ENCODE data around the gene MAGEA10. TPM values are rescaled to one million over a fixed set of nuclear protein-coding genes. Genes with fewer than 3 reads are reported as not detected.
"Not testable (repeated sequence)": the region's sequence is repeated elsewhere in the genome, so short reads cannot be mapped to it uniquely, and the experiment has no call there.

MAGEA10 gene
- total RNA-seq, 1 donor from 2014 or later: not detected

GRCh38 chrX:152137771-152138387 lies 498 bp downstream of the MAGEA10 start:
- no peaks in the 10 kb centered on the region for H3K4me1 Mint-ChIP-seq (ENCODE audit: low read depth)
- H3K4me3 Mint-ChIP-seq: no peak overlapping the region
- H3K9me3 Mint-ChIP-seq: no peaks in the 10 kb centered on the region
- intact Hi-C loops (cut with micrococcal nuclease): no loop called here
- H3K27ac Mint-ChIP-seq: no peak overlapping the region
- no peaks in the 10 kb centered on the region for H3K36me3 Mint-ChIP-seq (ENCODE audit: low read depth)
- H3K27me3 Mint-ChIP-seq (ENCODE audit: insufficient read depth): no peaks in the 10 kb centered on the region
- no peak for DNase-seq (ENCODE audit: low spot score)

- no peak overlapping the region for H3K4me3 Mint-ChIP-seq
- no peaks in the 10 kb centered on the region for H3K36me3 Mint-ChIP-seq (ENCODE audit: low read depth)
- no peak overlapping the region for H3K27ac Mint-ChIP-seq
- H3K4me1 Mint-ChIP-seq (ENCODE audit: low read depth): no peaks in the 10 kb centered on the region
- no peak for DNase-seq (ENCODE audit: low spot score)
- no peaks in the 10 kb centered on the region for H3K9me3 Mint-ChIP-seq
- intact Hi-C loops (cut with micrococcal nuclease): no loop called here
- H3K27me3 Mint-ChIP-seq (ENCODE audit: insufficient read depth): no peaks in the 10 kb centered on the region
These were observed 2.1 kb downstream of the MAGEA10 start for GRCh38 chrX:152136312-152136711.

GRCh38 chrX:152131525-152131924 lies 6.9 kb downstream of the MAGEA10 start:
- no peak for DNase-seq (ENCODE audit: low spot score)
- Mint-ChIP-seq H3K27me3 (ENCODE audit: insufficient read depth) (no peaks in the 10 kb centered on the region), H3K9me3 (no peaks in the 10 kb centered on the region), H3K4me3 (no peak overlapping the region), H3K4me1 (ENCODE audit: low read depth) (no peaks in the 10 kb centered on the region), H3K27ac (no peak overlapping the region), H3K36me3 (ENCODE audit: low read depth) (no peaks in the 10 kb centered on the region)
- intact Hi-C loops (cut with micrococcal nuclease): no loop called here

GRCh38 chrX:152129069-152129844 lies 9.1 kb downstream of the MAGEA10 start:
- H3K9me3 Mint-ChIP-seq; H3K4me1 Mint-ChIP-seq (ENCODE audit: low read depth); H3K27ac Mint-ChIP-seq; H3K4me3 Mint-ChIP-seq; H3K36me3 Mint-ChIP-seq (ENCODE audit: low read depth); intact Hi-C loops (cut with micrococcal nuclease); DNase-seq (ENCODE audit: low spot score); H3K27me3 Mint-ChIP-seq (ENCODE audit: insufficient read depth): not testable (repeated sequence)

GRCh38 chrX:152117305-152117704 lies 21.1 kb downstream of the MAGEA10 start:
- intact Hi-C loops (cut with micrococcal nuclease): no loop called here
- Mint-ChIP-seq H3K4me1 (ENCODE audit: low read depth) (no peaks in the 10 kb centered on the region), H3K27ac (no peak overlapping the region), H3K36me3 (ENCODE audit: low read depth) (no peaks in the 10 kb centered on the region), H3K9me3 (no peaks in the 10 kb centered on the region), H3K4me3 (no peak overlapping the region), H3K27me3 (ENCODE audit: insufficient read depth) (no peaks in the 10 kb centered on the region)
- no peak for DNase-seq (ENCODE audit: low spot score)

- Mint-ChIP-seq H3K4me3 (no peak overlapping the region), H3K9me3 (no peaks in the 10 kb centered on the region), H3K27me3 (ENCODE audit: insufficient read depth) (no peaks in the 10 kb centered on the region), H3K27ac (no peak overlapping the region), H3K36me3 (ENCODE audit: low read depth) (no peaks in the 10 kb centered on the region), H3K4me1 (ENCODE audit: low read depth) (no peaks in the 10 kb centered on the region)
- DNase-seq (ENCODE audit: low spot score): no peak
- intact Hi-C loops (cut with micrococcal nuclease): no loop called here
These were observed 29.9 kb downstream of the MAGEA10 start for GRCh38 chrX:152108527-152108926.

- H3K27ac Mint-ChIP-seq: no peak overlapping the region
- H3K36me3 Mint-ChIP-seq (ENCODE audit: low read depth): no peaks in the 10 kb centered on the region
- no peak overlapping the region for H3K4me3 Mint-ChIP-seq
- no peaks in the 10 kb centered on the region for H3K27me3 Mint-ChIP-seq (ENCODE audit: insufficient read depth)
- no peaks in the 10 kb centered on the region for H3K4me1 Mint-ChIP-seq (ENCODE audit: low read depth)
- intact Hi-C loops (cut with micrococcal nuclease): no loop called here
- H3K9me3 Mint-ChIP-seq: no peaks in the 10 kb centered on the region
- no peak for DNase-seq (ENCODE audit: low spot score)
These were observed 34.5 kb downstream of the MAGEA10 start for GRCh38 chrX:152103866-152104265.

GRCh38 chrX:152086141-152086540 lies 52.2 kb downstream of the MAGEA10 start:
- Mint-ChIP-seq H3K27ac (no peak overlapping the region), H3K4me1 (ENCODE audit: low read depth) (no peaks in the 10 kb centered on the region)

More at GRCh38 chrX:152086141-152086540, 52.2 kb downstream of the MAGEA10 start:
- Mint-ChIP-seq H3K36me3 (ENCODE audit: low read depth) (no peaks in the 10 kb centered on the region), H3K9me3 (no peaks in the 10 kb centered on the region), H3K27me3 (ENCODE audit: insufficient read depth) (no peaks in the 10 kb centered on the region), H3K4me3 (no peak overlapping the region)
- intact Hi-C loops (cut with micrococcal nuclease): no loop called here
- DNase-seq (ENCODE audit: low spot score): no peak

Other genes starting within 250 kb of the MAGEA10 start
- gene MAGEA4, start 225.7 kb downstream of the MAGEA10 start, total RNA-seq: not detected in 2 replicates
- gene GABRE, start 163.9 kb downstream of the MAGEA10 start, total RNA-seq: not detected in 2 replicates

All from activated T-helper 1 cell treated with anti-CD3 and anti-CD28 coated beads, Interleukin-12 subunit alpha, Interleukin-12 subunit beta, Interleukin-2, Interleukin-4 antibody, amounts not matched to agents 30 ng/mL and 10 ng/mL and 1 ng/mL, durations not matched to agents 14 hours and 24 hours and 36 hours (primary cell).